Neural cell (in vitro differentiated cells): ENCODE data around the gene ZNF268.

Experiments
- EP300 ChIP-seq: fragments of 450-650 bp; conservative IDR thresholded peaks from 2 replicates; pipeline ENCODE4 v1.6.1; 2014; ENCODE audit warnings: antibody characterized with exemption, mild to moderate bottlenecking, moderate library complexity; ENCODE audit not compliant: poor library complexity, severe bottlenecking
- EZH2 ChIP-seq: fragments of 200-600, 300-800 bp; shearing (Covaris generic), sonication (generic); IDR thresholded peaks from 2 replicates; pipeline ENCODE4 v1.6.1; 2014; ENCODE audit warnings: antibody characterized with exemption, low read length, borderline replicate concordance, mild to moderate bottlenecking; ENCODE audit not compliant: insufficient read depth, poor library complexity, severe bottlenecking
- MXI1 ChIP-seq: fragments of 450-650 bp; conservative IDR thresholded peaks from 2 replicates; pipeline ENCODE4 v1.6.1; 2014; ENCODE audit warnings: antibody characterized with exemption, mild to moderate bottlenecking; ENCODE audit not compliant: poor library complexity, severe bottlenecking
- POLR2AphosphoS5 ChIP-seq: IDR thresholded peaks from 2 replicates; pipeline ENCODE4 v1.6.1; 2012
- RAD21 ChIP-seq: fragments of 450-650 bp; conservative IDR thresholded peaks from 2 replicates; pipeline ENCODE4 v1.6.1; 2014; ENCODE audit warnings: antibody characterized with exemption, mild to moderate bottlenecking, moderate library complexity
- SMC3 ChIP-seq: fragments of 450-650 bp; conservative IDR thresholded peaks from 2 replicates; pipeline ENCODE4 v1.6.1; 2014; ENCODE audit warnings: antibody characterized with exemption, mild to moderate bottlenecking, moderate library complexity; ENCODE audit not compliant: poor library complexity
- TAF1 ChIP-seq: IDR thresholded peaks from 2 replicates; pipeline ENCODE4 v1.6.1; 2012; ENCODE audit warnings: low read depth
- TF ChIP-seq, protein P1 (sequence below): fragments of 450-650 bp; IDR thresholded peaks from 2 replicates; pipeline ENCODE4 v1.5.1; 2014; ENCODE audit warnings: antibody characterized with exemption, mild to moderate bottlenecking, moderate library complexity; ENCODE audit not compliant: poor library complexity, severe bottlenecking
- TF ChIP-seq, protein P2 (sequence below): IDR thresholded peaks from 2 replicates; pipeline ENCODE4 v1.6.1; 2012; ENCODE audit warnings: borderline replicate concordance

DNA sequence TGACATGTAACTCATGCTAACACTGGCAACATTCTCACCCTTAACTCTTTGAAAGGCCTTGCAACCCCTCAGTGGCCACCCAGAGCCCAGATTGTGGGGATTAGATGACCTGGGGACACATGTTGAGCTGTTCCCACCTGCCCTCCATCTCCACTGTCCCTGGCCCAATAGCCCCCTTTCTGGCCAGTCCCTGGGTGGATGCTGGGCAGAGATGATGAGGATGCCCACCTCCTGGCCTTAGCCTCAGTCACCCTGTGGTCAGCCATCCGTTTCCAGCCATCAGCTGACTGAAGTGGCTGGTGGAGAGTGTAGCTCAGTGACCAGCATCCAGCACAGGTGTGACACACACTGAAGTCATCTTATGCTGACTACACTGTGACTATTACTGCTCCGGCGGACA, 49.7 kb downstream of the ZNF268 start:
- TF ChIP-seq, protein P1, sequence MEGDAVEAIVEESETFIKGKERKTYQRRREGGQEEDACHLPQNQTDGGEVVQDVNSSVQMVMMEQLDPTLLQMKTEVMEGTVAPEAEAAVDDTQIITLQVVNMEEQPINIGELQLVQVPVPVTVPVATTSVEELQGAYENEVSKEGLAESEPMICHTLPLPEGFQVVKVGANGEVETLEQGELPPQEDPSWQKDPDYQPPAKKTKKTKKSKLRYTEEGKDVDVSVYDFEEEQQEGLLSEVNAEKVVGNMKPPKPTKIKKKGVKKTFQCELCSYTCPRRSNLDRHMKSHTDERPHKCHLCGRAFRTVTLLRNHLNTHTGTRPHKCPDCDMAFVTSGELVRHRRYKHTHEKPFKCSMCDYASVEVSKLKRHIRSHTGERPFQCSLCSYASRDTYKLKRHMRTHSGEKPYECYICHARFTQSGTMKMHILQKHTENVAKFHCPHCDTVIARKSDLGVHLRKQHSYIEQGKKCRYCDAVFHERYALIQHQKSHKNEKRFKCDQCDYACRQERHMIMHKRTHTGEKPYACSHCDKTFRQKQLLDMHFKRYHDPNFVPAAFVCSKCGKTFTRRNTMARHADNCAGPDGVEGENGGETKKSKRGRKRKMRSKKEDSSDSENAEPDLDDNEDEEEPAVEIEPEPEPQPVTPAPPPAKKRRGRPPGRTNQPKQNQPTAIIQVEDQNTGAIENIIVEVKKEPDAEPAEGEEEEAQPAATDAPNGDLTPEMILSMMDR, result no peak
- TF ChIP-seq EZH2 (no peak), POLR2AphosphoS5 (no peak), TAF1 (no peak), RAD21 (no peak), MXI1 (no peak), EP300 (no peak), SMC3 (no peak)
- TF ChIP-seq, protein P2, sequence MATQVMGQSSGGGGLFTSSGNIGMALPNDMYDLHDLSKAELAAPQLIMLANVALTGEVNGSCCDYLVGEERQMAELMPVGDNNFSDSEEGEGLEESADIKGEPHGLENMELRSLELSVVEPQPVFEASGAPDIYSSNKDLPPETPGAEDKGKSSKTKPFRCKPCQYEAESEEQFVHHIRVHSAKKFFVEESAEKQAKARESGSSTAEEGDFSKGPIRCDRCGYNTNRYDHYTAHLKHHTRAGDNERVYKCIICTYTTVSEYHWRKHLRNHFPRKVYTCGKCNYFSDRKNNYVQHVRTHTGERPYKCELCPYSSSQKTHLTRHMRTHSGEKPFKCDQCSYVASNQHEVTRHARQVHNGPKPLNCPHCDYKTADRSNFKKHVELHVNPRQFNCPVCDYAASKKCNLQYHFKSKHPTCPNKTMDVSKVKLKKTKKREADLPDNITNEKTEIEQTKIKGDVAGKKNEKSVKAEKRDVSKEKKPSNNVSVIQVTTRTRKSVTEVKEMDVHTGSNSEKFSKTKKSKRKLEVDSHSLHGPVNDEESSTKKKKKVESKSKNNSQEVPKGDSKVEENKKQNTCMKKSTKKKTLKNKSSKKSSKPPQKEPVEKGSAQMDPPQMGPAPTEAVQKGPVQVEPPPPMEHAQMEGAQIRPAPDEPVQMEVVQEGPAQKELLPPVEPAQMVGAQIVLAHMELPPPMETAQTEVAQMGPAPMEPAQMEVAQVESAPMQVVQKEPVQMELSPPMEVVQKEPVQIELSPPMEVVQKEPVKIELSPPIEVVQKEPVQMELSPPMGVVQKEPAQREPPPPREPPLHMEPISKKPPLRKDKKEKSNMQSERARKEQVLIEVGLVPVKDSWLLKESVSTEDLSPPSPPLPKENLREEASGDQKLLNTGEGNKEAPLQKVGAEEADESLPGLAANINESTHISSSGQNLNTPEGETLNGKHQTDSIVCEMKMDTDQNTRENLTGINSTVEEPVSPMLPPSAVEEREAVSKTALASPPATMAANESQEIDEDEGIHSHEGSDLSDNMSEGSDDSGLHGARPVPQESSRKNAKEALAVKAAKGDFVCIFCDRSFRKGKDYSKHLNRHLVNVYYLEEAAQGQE, result no peak
